IMR-90 (cell line): ENCODE results near the gene GRAMD4. TPM values are rescaled to one million over a fixed set of nuclear protein-coding genes. Genes with fewer than 3 reads are reported as not detected.
A peak's percentile ranks its signal among the peaks of the same experiment; 100 is the strongest.

ENCODE experiments used
- ATAC-seq: fragments of 200-7000 bp; cut with Tn5 transposase; 2 replicates; pipeline ENCODE4 v1.9.1; 2020; ENCODE audit warnings: low read depth, mild to moderate bottlenecking, moderate library complexity
- BruUV-seq: library from RNA; stranded (reverse); fragments of 400-500 nt; replicated peaks from 2 replicates; lab custom pipeline; 2021; lab: Mats Ljungman, UMichigan
- CTCF ChIA-PET: fragments of 300-600 bp; formaldehyde crosslinking; extraction: SDS; loops from one replicate; lab custom pipeline; 2021; ENCODE audit warnings: antibody characterized with exemption; lab: Yijun Ruan, JAX
- POLR2A ChIA-PET: fragments of 300-600 bp; sonication (Branson Sonifier 250); formaldehyde crosslinking; loops from one replicate; lab custom pipeline; 2022; ENCODE audit warnings: antibody characterized with exemption; ENCODE audit not compliant: unreplicated experiment; lab: Charles Lee
- DNase-seq: peaks from one replicate; pipeline ENCODE4 v3.0.0; 2013
- H2AFZ ChIP-seq: replicated peaks from 2 replicates; pipeline ENCODE3; 2013; ENCODE audit warnings: low read length, mild to moderate bottlenecking; ENCODE audit not compliant: poor library complexity
- H2AK5ac ChIP-seq: 2 replicates; pipeline ENCODE4 v1.6.1; 2013; ENCODE audit warnings: low read depth, low read length, inconsistent platforms
- H2AK9ac ChIP-seq: replicated peaks from 2 replicates; pipeline ENCODE3; 2013; ENCODE audit warnings: mild to moderate bottlenecking, low read depth, low read length, moderate library complexity; ENCODE audit not compliant: poor library complexity
- H2BK120ac ChIP-seq: 2 replicates; pipeline ENCODE4 v1.6.1; 2013; ENCODE audit warnings: low read depth, low read length, inconsistent platforms
- H2BK15ac ChIP-seq: 3 replicates; pipeline ENCODE4 v1.6.1; 2013; ENCODE audit warnings: low read depth, low read length, inconsistent platforms
- H2BK20ac ChIP-seq: 2 replicates; pipeline ENCODE4 v1.6.1; 2013; ENCODE audit warnings: low read depth, mild to moderate bottlenecking, inconsistent platforms, low read length, moderate library complexity
- H2BK5ac ChIP-seq: 2 replicates; pipeline ENCODE4 v1.6.1; 2013; ENCODE audit warnings: mild to moderate bottlenecking, low read depth, low read length, inconsistent platforms; ENCODE audit not compliant: poor library complexity, severe bottlenecking
- H3K14ac ChIP-seq: replicated peaks from 2 replicates; pipeline ENCODE4 v1.6.1; 2013; ENCODE audit warnings: low read depth, low read length, inconsistent platforms
- H3K18ac ChIP-seq: 2 replicates; pipeline ENCODE4 v1.6.1; 2013; ENCODE audit warnings: low read depth, low read length, control low read depth
- H3K23ac ChIP-seq: 2 replicates; pipeline ENCODE4 v1.6.1; 2013; ENCODE audit warnings: low read depth, low read length, inconsistent platforms
- H3K27ac ChIP-seq: 2 replicates; pipeline ENCODE4 v1.5.1; 2013; ENCODE audit warnings: mild to moderate bottlenecking, control low read depth, low read length; ENCODE audit not compliant: insufficient read depth
- H3K27me3 ChIP-seq: 2 replicates; pipeline ENCODE4 v1.6.1; 2013; ENCODE audit warnings: low read length; ENCODE audit not compliant: control insufficient read depth, insufficient read depth
- H3K36me3 ChIP-seq: 2 replicates; pipeline ENCODE4 v1.6.1; 2013; ENCODE audit warnings: low read length, mixed read lengths; ENCODE audit not compliant: control insufficient read depth, insufficient read depth
- H3K4ac ChIP-seq: 2 replicates; pipeline ENCODE4 v1.6.1; 2013; ENCODE audit warnings: low read depth, low read length, inconsistent platforms
- H3K4me1 ChIP-seq: 2 replicates; pipeline ENCODE4 v1.6.1; 2013; ENCODE audit warnings: low read length, mixed read lengths; ENCODE audit not compliant: control insufficient read depth, insufficient read depth
- H3K4me2 ChIP-seq: 2 replicates; pipeline ENCODE4 v1.6.1; 2013; ENCODE audit warnings: low read depth, mild to moderate bottlenecking, control low read depth, low read length, moderate library complexity
- H3K4me3 ChIP-seq: 2 replicates; pipeline ENCODE4 v1.5.1; 2013; ENCODE audit warnings: low read depth, mild to moderate bottlenecking, control low read depth, low read length, moderate library complexity; ENCODE audit not compliant: insufficient read depth
- H3K56ac ChIP-seq: 2 replicates; pipeline ENCODE4 v1.6.1; 2013; ENCODE audit warnings: low read length, inconsistent platforms; ENCODE audit not compliant: insufficient read depth; ENCODE audit errors: extremely low read depth
- H3K79me1 ChIP-seq, 2 experiments: 2 replicates each; pipeline ENCODE4 v1.6.1; 2013; ENCODE audit warnings: low read length in 2 of 2, inconsistent platforms in 1 of 2, low read depth in 1 of 2
- H3K9ac ChIP-seq: 2 replicates; pipeline ENCODE4 v1.6.1; 2013; ENCODE audit warnings: low read depth, low read length, control low read depth
- H3K9me1 ChIP-seq: 2 replicates; pipeline ENCODE4 v1.6.1; 2013; ENCODE audit warnings: low read length, inconsistent platforms; ENCODE audit not compliant: insufficient read depth
- H3K9me3 ChIP-seq: 2 replicates; pipeline ENCODE4 v1.6.1; 2013; ENCODE audit warnings: low read length; ENCODE audit not compliant: control insufficient read depth, insufficient read depth
- H4K20me1 ChIP-seq: 2 replicates; pipeline ENCODE4 v1.6.1; 2013; ENCODE audit warnings: low read length, inconsistent platforms; ENCODE audit not compliant: insufficient read depth
- H4K5ac ChIP-seq: 2 replicates; pipeline ENCODE4 v1.6.1; 2013; ENCODE audit warnings: mild to moderate bottlenecking, low read depth, low read length, control low read depth
- H4K8ac ChIP-seq, 2 experiments: 2 replicates each; pipeline ENCODE4 v1.6.1; 2013; ENCODE audit warnings: low read depth in 2 of 2, low read length in 2 of 2, control low read depth in 1 of 2, inconsistent platforms in 1 of 2
- H4K91ac ChIP-seq: 2 replicates; pipeline ENCODE4 v1.6.1; 2013; ENCODE audit warnings: low read depth, low read length, inconsistent platforms; ENCODE audit not compliant: insufficient read depth
- BHLHE40 ChIP-seq: fragments of 150-350 bp; IDR thresholded peaks from 2 replicates; pipeline ENCODE4 v1.6.1; 2016; ENCODE audit warnings: mild to moderate bottlenecking, low read depth, low read length
- CEBPB ChIP-seq: IDR thresholded peaks from 2 replicates; pipeline ENCODE4 v1.6.1; 2012; ENCODE audit warnings: low read depth, low read length, improper control_type of control experiment
- CHD1 ChIP-seq: IDR thresholded peaks from 2 replicates; pipeline ENCODE4 v1.6.1; 2012; ENCODE audit warnings: low read depth, low read length, improper control_type of control experiment
- CTCF ChIP-seq: conservative IDR thresholded peaks from 2 replicates; pipeline ENCODE4 v1.5.1; 2012; ENCODE audit warnings: mild to moderate bottlenecking, low read depth, low read length, improper control_type of control experiment
- ELK1 ChIP-seq: fragments of 150-350 bp; IDR thresholded peaks from 2 replicates; pipeline ENCODE4 v1.6.1; 2016; ENCODE audit warnings: low read depth, mild to moderate bottlenecking, low read length, moderate library complexity, borderline replicate concordance
- FOS ChIP-seq: fragments of 150-350 bp; IDR thresholded peaks from 2 replicates; pipeline ENCODE4 v1.6.1; 2016; ENCODE audit warnings: low read depth, low read length
- MAFK ChIP-seq: IDR thresholded peaks from 2 replicates; pipeline ENCODE4 v1.6.1; 2012; ENCODE audit warnings: low read depth, low read length, improper control_type of control experiment
- MAZ ChIP-seq: IDR thresholded peaks from 2 replicates; pipeline ENCODE4 v1.6.1; 2012; ENCODE audit warnings: low read depth, mild to moderate bottlenecking, low read length, improper control_type of control experiment, moderate library complexity, borderline replicate concordance
- MXI1 ChIP-seq: IDR thresholded peaks from 2 replicates; pipeline ENCODE4 v1.6.1; 2012; ENCODE audit warnings: low read depth, mild to moderate bottlenecking, low read length, moderate library complexity, borderline replicate concordance
- NFE2L2 ChIP-seq: fragments of 150-350 bp; IDR thresholded peaks from 2 replicates; pipeline ENCODE4 v1.6.1; 2016; ENCODE audit warnings: low read depth, mild to moderate bottlenecking, low read length
- POLR2A ChIP-seq: IDR thresholded peaks from 2 replicates; pipeline ENCODE4 v1.6.1; 2012; ENCODE audit warnings: mild to moderate bottlenecking, low read depth, low read length
- RAD21 ChIP-seq: IDR thresholded peaks from 2 replicates; pipeline ENCODE4 v1.6.1; 2012; ENCODE audit warnings: low read length, improper control_type of control experiment
- RCOR1 ChIP-seq: IDR thresholded peaks from 2 replicates; pipeline ENCODE4 v1.6.1; 2012; ENCODE audit warnings: mild to moderate bottlenecking, low read length, improper control_type of control experiment; ENCODE audit not compliant: insufficient replicate concordance
- RFX5 ChIP-seq: IDR thresholded peaks from 2 replicates; pipeline ENCODE4 v1.8.0; 2012; ENCODE audit warnings: low read depth, mild to moderate bottlenecking, low read length, moderate library complexity
- SMC3 ChIP-seq: fragments of 150-350 bp; IDR thresholded peaks from 2 replicates; pipeline ENCODE4 v1.6.1; 2016; ENCODE audit warnings: low read depth, mild to moderate bottlenecking, antibody characterized with exemption, low read length, moderate library complexity
- USF2 ChIP-seq: fragments of 150-350 bp; IDR thresholded peaks from 2 replicates; pipeline ENCODE4 v1.6.1; 2017; ENCODE audit warnings: mild to moderate bottlenecking, antibody characterized with exemption, low read length, low read depth
- WGBS, 2 experiments: methylation state at CpG; one replicate each; pipeline versions ENCODE4 v1.1.5 to v1.1.7; 2013; ENCODE audit warnings: missing lambda C conversion rate in 2 of 2; ENCODE audit not compliant: insufficient read length in 1 of 2; ENCODE audit errors: extremely low coverage in 2 of 2; 5-methylcytosine and 5-hydroxymethylcytosine counted together
- dilution Hi-C: fragments of 300-500 bp; cut with HindIII; formaldehyde crosslinking; loops from one replicate; pipeline ENCODE4 v1.14.3; 2018; ENCODE audit warnings: low sequenced_read_pairs; ENCODE audit not compliant: unreplicated experiment
- in situ Hi-C: fragments of 300-500 bp; cut with MboI; formaldehyde crosslinking; loops from 3 replicates; pipeline ENCODE4 v1.14.3; 2019; ENCODE audit warnings: low sequenced_read_pairs, inconsistent platforms, mixed read lengths
- intact Hi-C: fragments of 100-400 bp; cut with micrococcal nuclease; formaldehyde crosslinking; loops from 2 replicates; pipeline ENCODE4 v1.10.0; 2022
- polyA plus RNA-seq, 3 experiments: library from polyadenylated mRNA; depleted of rRNA; stranded (reverse); fragments of >200 nt; gene quantifications; 2 replicates each; pipeline ENCODE4 v1.2.3, GENCODE V29; 2012; ENCODE audit warnings: low replicate concordance in 1 of 3
- total RNA-seq: library from RNA; depleted of rRNA; stranded (reverse); fragments of >200 nt; gene quantifications from 2 replicates; pipeline ENCODE4 v1.2.3, GENCODE V29; 2012

The GRAMD4 gene
- total and polyA plus RNA-seq, 2 of the 4 experiments (the other 2 are of a cell fraction), result 2.7 to 5.8 TPM

GRCh38 chr22:46619240-46619829, 851 bp upstream of the GRAMD4 start:
- H2AK5ac ChIP-seq, result 0 out of 2 replicates have a peak overlapping the region, but pooled peaks have one; percentile 4
- in situ Hi-C loops, result no loop called here
- H3K4me3 ChIP-seq, result no peak overlapping the region
- H4K8ac ChIP-seq, result no peak overlapping the region
- TF ChIP-seq POLR2A (no peak), MAZ (no peak), CHD1 (no peak), CEBPB (no peak), MXI1 (no peak), NFE2L2 (no peak), RAD21 (no peak), BHLHE40 (no peak), CTCF (no peak), FOS (no peak), USF2 (no peak), RCOR1 (no peak), ELK1 (no peak), MAFK (no peak), RFX5 (no peak), SMC3 (no peak)
- 85% methylated on average over 9 of the region's 10 CpGs; no CpG with 5 or more reads in 1 of the 2 experiments for WGBS, 2 experiments
- intact Hi-C loops, result no loop called here
- no peak overlapping the region for H3K18ac ChIP-seq
- H3K4me2 ChIP-seq, result no peak overlapping the region
- H3K23ac ChIP-seq, result no peak overlapping the region
- CTCF ChIA-PET, result no interaction called here
- H4K20me1 ChIP-seq, result peaks cover 22% of the 10 kb centered on the region; the same call in 1 of the 2 replicates
- no peaks in the 10 kb centered on the region for H3K9me1 ChIP-seq
- POLR2A ChIA-PET, result no interaction called here
- no peak overlapping the region for H2BK5ac ChIP-seq
- no peaks in the 10 kb centered on the region for H3K79me1 ChIP-seq
- BruUV-seq, result no TSS peak
- H3K4me1 ChIP-seq, result peaks cover 4% of the 10 kb centered on the region; the same call in 1 of the 2 replicates
- no peak overlapping the region for H2BK20ac ChIP-seq
- H2AK9ac ChIP-seq, result no peak overlapping the region
- H4K91ac ChIP-seq, result no peak overlapping the region
- H4K5ac ChIP-seq, result no peak overlapping the region
- no peak overlapping the region for H3K9ac ChIP-seq
- dilution Hi-C loops, result no loop called here
- no peak overlapping the region for H2BK15ac ChIP-seq
- no peak for ATAC-seq
- no peak for DNase-seq
- H3K56ac ChIP-seq, result no peak overlapping the region
- H3K9me3 ChIP-seq, result no peaks in the 10 kb centered on the region
- H3K14ac ChIP-seq, result no peak overlapping the region
- H3K27ac ChIP-seq, result no peak overlapping the region
- H2AFZ ChIP-seq, result no peak overlapping the region
- H3K27me3 ChIP-seq, result peaks cover under 1% of the 10 kb centered on the region; the same call in 1 of the 2 replicates
- H3K4ac ChIP-seq, result no peak overlapping the region
- no peak overlapping the region for H2BK120ac ChIP-seq
- no peaks in the 10 kb centered on the region for H3K36me3 ChIP-seq
